ENCODE results near the gene ROBO4. TPM values are rescaled to one million over a fixed set of nuclear protein-coding genes. Genes with fewer than 3 reads are reported as not detected.

Gene ROBO4
- total and polyA plus RNA-seq, 2 of the 13 experiments (the other 11 are each of a cell fraction or from before 2014, with no cell fraction given): 0.07 to 1.1 TPM

DNA sequence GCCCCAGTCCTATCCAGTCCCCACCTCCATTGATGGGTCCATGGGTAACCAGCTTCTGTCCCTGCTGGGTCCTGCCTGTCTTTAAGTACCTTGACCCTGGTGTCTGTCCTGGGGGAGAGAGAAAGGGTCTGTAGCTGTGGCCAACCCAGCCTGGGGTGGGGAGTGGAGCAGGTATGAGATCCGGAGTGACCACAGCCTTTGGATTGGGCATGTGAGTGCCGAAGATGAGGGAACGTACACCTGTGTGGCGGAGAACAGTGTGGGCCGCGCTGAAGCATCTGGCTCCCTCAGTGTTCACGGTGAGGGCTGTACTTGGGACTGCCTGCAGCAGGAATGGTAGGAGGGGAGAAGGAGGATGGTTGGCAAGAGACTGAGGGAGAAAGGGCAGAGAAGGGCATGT lies 27.2 kb downstream of the ROBO4 start (continued):
- no peak for TF ChIP-seq ZNF609 (CRISPR knock-in tag; IDR thresholded peaks at IDR 0.05; ENCODE audit: borderline replicate concordance)
- TF ChIP-seq MTERF4 (CRISPR knock-in tag; IDR thresholded peaks at IDR 0.05): no peak
- no peak for TF ChIP-seq KAT7 (CRISPR knock-in tag; IDR thresholded peaks at IDR 0.05; ENCODE audit: borderline replicate concordance)
- TF ChIP-seq, protein P1, sequence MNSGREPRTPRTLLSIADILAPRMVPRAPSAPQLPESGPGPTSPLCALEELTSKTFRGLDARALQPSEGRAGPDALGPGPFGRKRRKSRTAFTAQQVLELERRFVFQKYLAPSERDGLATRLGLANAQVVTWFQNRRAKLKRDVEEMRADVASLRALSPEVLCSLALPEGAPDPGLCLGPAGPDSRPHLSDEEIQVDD (CRISPR knock-in tag; IDR thresholded peaks at IDR 0.05; ENCODE audit: borderline replicate concordance): no peak
- no peak for TF ChIP-seq FOSL1 (CRISPR knock-in tag; IDR thresholded peaks at IDR 0.05; ENCODE audit: borderline replicate concordance)
- TF ChIP-seq, protein P2, sequence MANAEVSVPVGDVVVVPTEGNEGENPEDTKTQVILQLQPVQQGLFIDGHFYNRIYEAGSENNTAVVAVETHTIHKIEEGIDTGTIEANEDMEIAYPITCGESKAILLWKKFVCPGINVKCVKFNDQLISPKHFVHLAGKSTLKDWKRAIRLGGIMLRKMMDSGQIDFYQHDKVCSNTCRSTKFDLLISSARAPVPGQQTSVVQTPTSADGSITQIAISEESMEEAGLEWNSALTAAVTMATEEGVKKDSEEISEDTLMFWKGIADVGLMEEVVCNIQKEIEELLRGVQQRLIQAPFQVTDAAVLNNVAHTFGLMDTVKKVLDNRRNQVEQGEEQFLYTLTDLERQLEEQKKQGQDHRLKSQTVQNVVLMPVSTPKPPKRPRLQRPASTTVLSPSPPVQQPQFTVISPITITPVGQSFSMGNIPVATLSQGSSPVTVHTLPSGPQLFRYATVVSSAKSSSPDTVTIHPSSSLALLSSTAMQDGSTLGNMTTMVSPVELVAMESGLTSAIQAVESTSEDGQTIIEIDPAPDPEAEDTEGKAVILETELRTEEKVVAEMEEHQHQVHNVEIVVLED (CRISPR knock-in tag; IDR thresholded peaks at IDR 0.05; ENCODE audit: borderline replicate concordance): no peak
- TF ChIP-seq FOXK1 (CRISPR knock-in tag; IDR thresholded peaks at IDR 0.05; ENCODE audit: borderline replicate concordance, low read depth): no peak
- TF ChIP-seq NFE2L1 (CRISPR knock-in tag; IDR thresholded peaks at IDR 0.05; ENCODE audit: borderline replicate concordance): no peak
- TF ChIP-seq, protein P3, sequence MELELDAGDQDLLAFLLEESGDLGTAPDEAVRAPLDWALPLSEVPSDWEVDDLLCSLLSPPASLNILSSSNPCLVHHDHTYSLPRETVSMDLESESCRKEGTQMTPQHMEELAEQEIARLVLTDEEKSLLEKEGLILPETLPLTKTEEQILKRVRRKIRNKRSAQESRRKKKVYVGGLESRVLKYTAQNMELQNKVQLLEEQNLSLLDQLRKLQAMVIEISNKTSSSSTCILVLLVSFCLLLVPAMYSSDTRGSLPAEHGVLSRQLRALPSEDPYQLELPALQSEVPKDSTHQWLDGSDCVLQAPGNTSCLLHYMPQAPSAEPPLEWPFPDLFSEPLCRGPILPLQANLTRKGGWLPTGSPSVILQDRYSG (CRISPR knock-in tag; IDR thresholded peaks at IDR 0.05): no peak
- TF ChIP-seq FOXA1 (IDR thresholded peaks at IDR 0.05): no peak
- TF ChIP-seq FOXA1 (CRISPR knock-in tag; IDR thresholded peaks at IDR 0.05): no peak
- TF ChIP-seq REPIN1 (CRISPR knock-in tag; IDR thresholded peaks at IDR 0.05; ENCODE audit: borderline replicate concordance, low read depth): no peak

Data from HepG2 (cell line).